Dermis blood vessel endothelial cell (primary cell): ENCODE results near the gene DNAJC4. TPM values are rescaled to one million over a fixed set of nuclear protein-coding genes. Genes with fewer than 3 reads are reported as not detected.
"Not testable (repeated sequence)": the region's sequence is repeated elsewhere in the genome, so short reads cannot be mapped to it uniquely, and the experiment has no call there.

Experiments
- DNase-seq: peaks from one replicate; pipeline ENCODE4 v3.0.0; 2010
- total RNA-seq: library from RNA; depleted of rRNA; stranded (reverse); fragments of >200 nt; gene quantifications from 2 replicates; pipeline ENCODE4 v1.2.3, GENCODE V29; 2014

The DNAJC4 gene
- total RNA-seq, 1 donor from 2014 or later: 17.4 TPM

- not testable (repeated sequence) for DNase-seq
Observed at GRCh38 chr11:64246621-64246870, 16.2 kb downstream of the DNAJC4 start.

DNA sequence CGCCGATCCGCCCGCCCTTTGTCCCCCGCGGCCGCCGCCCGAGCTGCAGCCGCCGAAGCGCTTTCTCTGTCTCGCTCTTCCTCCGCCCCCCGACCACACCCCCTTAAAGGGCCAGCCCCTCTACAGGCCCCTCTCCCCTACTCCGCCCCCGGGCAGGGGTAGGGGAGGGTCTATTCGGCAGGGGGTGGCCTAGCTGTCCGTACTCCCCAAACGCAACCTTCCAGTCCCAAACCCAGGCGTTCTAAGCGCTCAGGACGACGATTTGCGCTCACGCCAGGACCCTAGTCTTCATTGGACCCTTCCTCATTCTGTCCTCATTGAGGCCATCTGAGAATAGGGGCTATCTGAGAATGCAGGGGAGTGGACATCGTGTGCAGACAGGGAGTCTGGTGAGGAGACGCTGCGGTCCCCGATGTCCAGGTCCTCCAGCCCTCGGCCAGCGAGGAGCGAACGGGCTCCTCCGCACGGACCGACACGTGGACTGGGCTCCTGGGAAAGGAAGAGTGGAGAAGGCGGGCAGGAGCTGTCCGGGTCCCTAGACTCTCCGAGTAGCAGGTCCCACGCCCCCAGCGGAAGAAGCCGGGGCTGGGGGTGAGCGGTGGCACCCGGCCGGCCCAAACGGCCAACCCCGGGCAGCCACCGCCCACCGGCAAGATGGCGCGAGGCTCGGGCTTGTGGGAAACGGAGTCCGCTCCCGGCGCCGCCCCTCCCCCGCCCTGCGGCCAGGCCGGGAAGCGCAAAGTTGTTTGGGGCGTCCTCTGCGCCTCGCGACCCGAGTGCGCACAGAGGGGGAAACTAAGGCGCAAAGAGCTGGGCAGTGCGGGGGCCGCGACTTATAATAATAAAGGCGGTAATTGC lies 16.8 kb downstream of the DNAJC4 start, which contains the start of gene PPP1R14B:
PPP1R14B (minus strand) TSS at position 73 of the 858 bp plus-strand sequence. CDS start 270 bp downstream, outside the sequence.
- peak; percentile 85 for DNase-seq

GRCh38 chr11:64247729-64248531 lies 17.6 kb downstream of the DNAJC4 start:
- DNase-seq: no peak

GRCh38 chr11:64248578-64248977 lies 18.2 kb downstream of the DNAJC4 start:
- no peak for DNase-seq

- DNase-seq: no peak
Observed at GRCh38 chr11:64249038-64249437, 18.7 kb downstream of the DNAJC4 start.

- DNase-seq: no peak
Observed at GRCh38 chr11:64249563-64250414, 19.4 kb downstream of the DNAJC4 start.

- DNase-seq: no peak
Observed at GRCh38 chr11:64250415-64251015, 20.2 kb downstream of the DNAJC4 start.

- DNase-seq: peak; percentile 66
Observed at GRCh38 chr11:64251016-64251752, 20.8 kb downstream of the DNAJC4 start, which contains the start of gene PLCB3. Gene PLCB3, plus strand, starts transcription at chr11:64251530. Its CDS starts 120 bp downstream, at chr11:64251650.

DNA sequence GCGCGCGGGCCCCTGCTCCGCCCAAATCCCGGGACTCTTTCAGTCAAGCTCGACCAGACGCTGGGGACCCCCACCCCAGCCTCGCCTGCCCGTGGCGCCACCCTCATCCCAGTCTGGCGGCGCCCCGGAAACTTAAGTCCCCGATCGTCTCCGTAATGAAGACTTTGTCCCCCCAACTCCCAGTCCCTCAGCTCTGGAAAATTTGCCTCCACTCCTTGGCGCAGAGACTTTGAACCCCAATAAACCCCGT lies 21.3 kb downstream of the DNAJC4 start:
- DNase-seq: no peak

DNA sequence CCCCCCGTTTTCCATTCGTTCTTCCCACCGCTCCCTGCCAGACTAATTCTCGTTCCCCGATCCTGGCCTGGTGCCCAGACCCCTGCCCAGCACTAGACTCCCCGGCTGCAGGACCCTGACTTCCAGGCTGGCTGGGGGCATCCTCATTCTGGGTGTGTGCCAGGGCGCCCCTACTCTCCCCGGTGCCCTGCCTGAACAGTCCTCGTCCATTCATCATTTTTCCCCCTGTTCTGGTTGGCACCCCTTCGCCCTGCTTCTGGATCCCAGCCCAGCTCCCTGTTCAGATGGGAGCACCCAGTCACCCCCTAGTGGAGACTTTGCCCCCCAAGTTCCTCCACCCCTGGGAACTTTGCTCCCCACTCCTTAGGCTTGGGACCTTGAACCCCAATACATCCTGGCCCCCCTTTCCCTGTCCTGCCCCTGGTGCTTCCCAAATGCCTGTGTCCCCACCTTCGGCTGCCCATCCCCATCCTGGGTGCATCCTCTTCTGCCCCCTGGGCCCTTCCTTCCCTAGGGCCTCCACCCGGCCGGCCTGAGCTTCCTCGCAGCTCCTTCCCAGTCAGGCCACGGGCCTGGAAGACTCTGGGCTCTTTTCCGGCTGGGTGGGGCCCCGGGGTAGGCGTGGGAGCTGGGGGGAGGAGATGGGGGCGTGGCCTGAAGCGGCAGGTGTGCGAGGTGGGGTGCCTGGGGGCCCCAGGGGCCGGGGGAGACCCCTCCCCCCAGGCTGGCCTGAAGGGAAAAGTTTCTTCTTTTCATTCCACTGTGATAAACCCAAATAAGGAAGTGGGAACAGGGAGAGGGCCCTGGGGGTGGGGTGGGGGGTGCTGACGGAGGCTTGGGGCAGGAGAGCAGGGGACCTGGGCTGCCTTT lies 21.9 kb downstream of the DNAJC4 start:
- peak; percentile 40 for DNase-seq

DNA sequence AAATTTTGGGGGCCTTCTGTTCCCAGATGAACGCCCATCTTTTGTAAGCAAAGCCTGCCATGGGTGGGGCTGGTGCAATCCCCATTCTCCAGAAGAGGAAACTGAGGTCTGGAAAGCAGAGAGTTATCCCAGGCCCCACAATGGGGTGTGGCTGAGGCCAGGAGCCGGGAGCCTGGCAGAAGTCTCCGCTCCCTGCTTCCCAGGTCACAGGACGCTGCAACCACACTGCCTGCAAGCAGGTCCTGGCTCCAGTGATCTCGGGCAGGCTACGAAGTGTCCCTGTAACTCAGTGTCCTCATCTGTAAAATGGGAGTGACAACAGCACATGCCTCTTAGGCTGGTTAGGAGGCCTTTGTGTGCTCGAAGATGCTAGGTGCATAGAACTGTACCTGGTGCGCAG lies 22.7 kb downstream of the DNAJC4 start:
- DNase-seq: no peak

DNA sequence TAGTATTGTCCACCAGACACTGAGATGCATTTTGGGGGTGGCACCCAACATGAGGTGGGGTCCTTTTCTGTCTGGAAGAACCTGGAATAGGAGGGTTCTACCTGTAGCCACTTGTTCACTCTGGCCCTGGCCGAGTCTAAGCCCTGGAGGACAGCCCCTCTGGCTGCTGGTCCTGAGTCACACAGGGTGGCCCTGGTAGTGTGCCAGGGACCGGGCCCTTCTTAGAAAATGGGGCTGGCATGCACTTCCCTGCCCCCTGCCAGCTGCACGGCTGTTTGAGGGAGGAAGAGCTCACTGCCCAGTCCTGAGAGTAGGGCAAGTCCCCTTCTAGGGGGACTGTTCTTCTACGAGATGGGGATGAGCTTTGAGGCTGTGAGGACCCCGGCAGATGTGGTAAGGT lies 23.1 kb downstream of the DNAJC4 start:
- no peak for DNase-seq

- DNase-seq: no peak
Observed at GRCh38 chr11:64254326-64254725, 24.0 kb downstream of the DNAJC4 start.

DNA sequence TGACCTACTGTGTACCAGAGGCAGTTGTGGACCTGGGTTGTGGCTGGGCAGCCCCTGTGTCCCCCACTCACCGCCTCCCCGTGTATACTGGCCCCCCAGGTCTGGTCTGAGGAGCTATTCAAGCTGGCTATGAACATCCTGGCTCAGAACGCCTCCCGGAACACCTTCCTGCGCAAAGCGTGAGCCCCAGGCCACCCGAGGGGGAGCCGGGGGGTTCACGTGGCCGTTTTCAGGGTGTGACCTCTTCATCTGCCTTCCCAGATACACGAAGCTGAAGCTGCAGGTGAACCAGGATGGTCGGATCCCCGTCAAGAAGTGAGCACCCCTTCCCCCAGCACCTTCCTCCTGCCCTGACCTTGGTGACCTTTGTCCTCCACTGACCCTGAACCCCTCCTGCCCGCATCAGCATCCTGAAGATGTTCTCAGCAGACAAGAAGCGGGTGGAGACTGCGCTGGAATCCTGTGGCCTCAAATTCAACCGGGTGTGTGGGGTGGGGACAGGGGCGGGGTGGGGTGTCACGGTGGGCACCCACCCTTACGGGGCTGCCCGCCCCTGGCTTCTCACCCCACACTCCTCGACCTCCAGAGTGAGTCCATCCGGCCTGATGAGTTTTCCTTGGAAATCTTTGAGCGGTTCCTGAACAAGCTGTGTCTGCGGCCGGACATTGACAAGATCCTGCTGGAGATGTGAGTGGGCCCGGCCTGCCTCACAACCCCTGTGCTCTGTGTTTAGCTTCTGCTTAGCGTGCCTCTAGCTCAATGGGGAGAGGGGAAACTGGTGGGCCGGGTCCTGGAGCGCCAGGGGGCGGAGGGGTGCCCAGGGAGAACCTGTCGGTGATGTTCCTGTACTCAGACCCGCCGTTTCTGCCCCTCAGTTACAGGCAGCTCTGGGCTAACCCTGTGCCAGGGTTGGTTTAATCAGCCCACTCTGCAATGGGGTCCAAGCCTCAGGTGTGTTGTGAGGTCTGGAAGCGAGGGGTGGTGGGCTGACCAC lies 25.1 kb downstream of the DNAJC4 start:
- no peak for DNase-seq

GRCh38 chr11:64256300-64256699 lies 26.0 kb downstream of the DNAJC4 start:
- no peak for DNase-seq

DNA sequence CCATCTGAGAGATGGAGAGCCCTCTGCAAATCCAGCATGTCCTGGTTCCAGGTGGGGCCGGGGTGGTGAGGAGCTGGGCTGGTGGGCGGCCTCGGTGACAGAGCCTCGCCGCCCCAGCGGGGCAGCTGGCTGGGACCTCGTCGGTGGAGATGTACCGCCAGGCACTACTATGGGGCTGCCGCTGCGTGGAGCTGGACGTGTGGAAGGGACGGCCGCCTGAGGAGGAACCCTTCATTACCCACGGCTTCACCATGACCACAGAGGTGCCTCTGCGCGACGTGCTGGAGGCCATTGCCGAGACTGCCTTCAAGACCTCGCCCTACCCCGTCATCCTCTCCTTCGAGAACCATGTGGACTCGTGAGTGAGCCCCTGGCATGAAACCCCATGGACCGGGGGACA lies 28.0 kb downstream of the DNAJC4 start:
- no peak for DNase-seq

DNA sequence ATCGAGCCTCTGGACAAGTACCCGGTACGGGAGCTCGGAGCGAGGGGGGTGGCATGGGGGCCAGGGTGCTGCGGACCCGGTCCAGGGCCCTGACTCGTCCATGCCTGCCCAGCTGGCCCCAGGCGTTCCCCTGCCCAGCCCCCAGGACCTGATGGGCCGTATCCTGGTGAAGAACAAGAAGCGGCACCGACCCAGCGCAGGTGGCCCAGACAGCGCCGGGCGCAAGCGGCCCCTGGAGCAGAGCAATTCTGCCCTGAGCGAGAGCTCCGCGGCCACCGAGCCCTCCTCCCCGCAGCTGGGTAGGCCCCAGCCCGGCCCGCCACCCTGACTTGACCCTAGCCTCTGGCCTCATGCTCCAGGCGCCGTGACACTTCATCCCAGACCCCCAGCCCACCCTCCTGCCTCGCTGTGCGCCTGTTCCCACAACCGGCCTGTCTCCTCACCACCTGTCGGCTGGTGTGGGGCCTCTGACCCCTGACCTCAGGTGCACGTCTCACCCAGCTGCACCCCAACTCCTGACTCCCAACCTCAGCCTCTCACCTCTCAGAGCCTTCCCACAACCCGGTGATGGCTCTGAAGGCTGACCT lies 28.7 kb downstream of the DNAJC4 start:
- no peak for DNase-seq

GRCh38 chr11:64259533-64260067 lies 29.3 kb downstream of the DNAJC4 start:
- DNase-seq: no peak

DNA sequence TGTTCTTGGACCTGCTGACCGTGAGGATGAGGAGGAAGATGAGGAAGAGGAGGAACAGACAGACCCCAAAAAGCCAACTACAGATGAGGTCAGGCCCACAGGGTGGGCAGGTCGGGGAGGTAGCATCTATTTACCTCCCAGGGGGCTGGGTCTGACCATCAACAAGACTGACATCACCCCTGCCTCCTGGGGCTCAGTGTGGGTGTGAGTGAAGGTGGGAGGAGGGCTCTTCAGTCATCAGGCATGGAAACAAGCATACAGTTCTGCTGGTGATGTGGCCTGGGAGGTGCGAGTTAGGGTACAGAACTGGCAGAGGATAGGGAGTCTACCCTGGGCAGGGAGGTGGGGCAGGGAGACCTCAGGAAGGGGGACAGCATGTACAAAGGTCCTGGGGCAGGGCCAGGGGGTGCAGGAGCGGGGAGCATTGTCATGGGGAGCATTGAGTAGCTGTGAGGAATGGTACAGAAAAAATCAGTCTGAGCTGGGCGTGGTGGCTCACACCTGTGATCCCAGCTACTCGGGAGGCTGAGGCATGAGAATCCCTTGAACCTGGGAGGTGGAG lies 29.9 kb downstream of the DNAJC4 start:
- no peak for DNase-seq
